ENCODE data around the gene SUPT5H.

The SUPT5H gene

DNA sequence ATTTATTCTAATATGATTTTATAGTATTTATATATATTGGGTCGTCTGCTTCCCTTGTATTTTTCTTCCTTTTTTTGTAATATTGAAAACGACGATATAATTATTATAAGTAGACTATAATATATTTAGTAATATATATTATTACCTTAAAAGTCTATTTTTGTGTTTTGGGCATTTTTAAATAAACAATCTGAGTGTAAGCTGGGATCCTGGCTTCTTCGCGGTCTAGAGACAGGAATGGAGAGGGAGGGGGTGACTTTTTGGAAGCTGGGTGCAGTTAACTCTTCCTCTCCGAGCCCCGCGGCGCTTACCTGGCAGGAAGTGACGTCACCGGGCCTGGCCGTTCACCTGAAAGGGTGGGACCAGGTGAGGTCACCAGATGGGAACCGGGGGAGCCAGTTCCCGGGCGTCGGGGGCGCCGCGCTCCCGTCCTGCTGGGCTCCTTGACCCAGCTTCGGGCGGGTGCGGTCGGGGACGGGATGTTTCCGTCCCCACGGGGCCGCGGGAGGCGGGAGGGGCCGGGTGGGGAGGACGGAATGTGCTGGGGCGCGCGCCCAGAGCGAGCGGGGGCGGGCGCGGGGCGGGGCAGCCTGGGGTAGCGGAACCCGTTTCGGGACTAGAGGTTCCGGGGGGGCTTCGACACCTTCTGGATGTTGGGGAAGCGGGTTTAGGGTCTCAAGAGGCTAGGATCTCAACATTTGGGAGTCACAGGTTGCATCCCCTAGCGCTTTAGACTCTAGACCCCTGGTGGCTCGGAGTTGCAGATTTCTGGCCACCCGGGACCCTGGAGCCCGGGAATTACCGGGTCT, 36.0 kb upstream of the SUPT5H start:
- peak; percentile 65 for DNase-seq (ENCODE audit: low read depth)

DNA sequence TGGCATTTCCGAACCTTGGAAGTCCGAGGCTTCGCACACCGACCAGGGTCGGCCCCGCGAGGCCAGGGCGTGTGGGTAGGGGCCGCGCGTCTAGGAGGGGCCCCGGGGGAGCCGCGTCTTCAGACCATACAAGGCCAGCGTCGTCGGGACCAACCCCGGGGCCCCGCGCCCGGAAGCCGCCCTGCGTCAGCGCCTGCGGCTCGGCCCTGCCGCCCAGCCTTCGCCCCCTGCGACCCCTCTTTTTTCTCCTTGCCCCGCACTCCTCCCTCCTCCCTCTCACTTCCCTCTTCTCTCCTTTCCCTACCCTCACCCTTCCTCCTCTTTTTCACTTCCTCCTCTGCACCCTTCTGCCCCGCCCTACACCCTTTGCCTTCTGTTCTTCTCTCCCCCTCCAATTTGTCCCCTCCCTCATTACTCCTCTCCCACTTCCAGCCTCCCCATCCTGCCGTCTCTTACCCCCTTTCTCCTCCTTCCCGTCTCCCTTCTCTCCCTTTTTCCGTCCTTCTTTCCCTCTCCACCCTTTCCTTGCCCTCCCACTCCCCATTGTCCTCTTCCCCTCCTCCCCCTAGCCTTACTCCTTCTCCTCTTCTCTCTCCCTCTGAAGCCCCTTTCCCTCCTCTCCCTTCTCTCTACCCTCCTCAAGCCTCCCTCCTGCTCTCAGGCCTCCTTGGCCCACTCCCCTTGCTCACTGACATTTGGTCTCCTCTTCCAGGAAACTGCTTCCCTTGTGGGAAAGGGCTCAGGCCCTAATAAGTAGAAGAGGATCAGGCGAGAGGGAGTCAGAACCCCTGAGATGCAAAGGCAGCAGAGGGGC, 35.2 kb upstream of the SUPT5H start:
- DNase-seq (ENCODE audit: low read depth) = no peak

DNA sequence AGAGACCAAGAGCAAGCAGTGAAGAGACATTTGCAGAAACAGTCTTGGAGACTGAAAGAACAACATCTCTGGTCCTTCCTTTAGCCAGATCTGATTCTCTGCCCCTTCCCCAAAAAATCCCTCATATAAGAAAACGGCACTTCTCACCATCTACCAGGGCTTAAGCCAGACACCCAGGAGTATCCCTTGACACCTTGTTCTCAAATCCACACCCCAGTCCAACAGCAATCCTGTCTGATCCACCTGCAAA, 34.6 kb upstream of the SUPT5H start:
- DNase-seq (ENCODE audit: low read depth) = no peak

DNA sequence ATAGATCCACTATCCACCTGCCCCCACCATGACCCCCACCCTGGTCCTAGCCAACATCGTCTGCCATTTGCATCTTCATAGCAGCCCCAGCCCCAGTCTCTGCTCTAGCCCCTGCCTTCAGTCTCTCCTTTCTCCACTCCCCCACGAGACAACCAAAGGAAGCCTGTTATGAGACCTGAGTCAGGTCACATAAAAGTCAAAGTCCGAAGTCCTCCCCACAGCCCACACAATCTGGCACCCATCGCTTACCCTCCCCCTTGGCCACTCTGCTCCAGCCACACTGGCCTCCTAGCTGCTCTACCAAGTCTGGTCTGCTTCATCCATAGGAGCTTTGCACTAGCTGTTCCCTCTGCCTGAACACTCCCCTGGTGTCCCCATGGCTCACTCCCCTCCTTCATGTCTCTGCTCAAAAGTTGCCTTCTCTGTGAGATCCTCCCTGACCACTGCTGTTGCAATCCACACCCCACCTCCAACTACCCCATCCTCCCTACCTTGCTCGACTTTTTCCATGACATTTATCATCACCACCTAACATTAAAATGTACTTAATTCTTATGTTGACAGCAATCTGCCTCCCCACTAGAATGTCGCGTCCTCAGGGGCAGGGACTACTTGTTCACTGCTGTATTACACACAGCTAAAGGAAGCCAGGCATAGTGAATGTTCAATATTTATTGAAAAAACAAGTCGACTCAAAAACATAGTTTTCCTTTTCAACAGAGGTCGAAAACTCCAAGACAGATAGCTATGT, 34.1 kb upstream of the SUPT5H start:
- DNase-seq (ENCODE audit: low read depth) = no peak

DNA sequence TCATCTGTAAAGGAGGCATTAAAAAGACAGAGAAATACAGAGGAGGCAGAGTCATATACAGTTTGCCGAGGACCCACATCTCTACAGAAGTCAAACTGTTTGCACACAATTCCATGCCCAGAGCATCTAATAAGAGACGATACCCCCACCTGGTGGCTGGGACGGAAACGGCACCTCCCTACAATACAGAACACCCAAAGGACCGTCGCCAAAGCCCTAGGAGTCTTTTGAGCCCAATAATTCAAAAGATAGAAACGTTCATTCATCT, 33.6 kb upstream of the SUPT5H start:
- DNase-seq (ENCODE audit: low read depth) = peak; percentile 84

DNA sequence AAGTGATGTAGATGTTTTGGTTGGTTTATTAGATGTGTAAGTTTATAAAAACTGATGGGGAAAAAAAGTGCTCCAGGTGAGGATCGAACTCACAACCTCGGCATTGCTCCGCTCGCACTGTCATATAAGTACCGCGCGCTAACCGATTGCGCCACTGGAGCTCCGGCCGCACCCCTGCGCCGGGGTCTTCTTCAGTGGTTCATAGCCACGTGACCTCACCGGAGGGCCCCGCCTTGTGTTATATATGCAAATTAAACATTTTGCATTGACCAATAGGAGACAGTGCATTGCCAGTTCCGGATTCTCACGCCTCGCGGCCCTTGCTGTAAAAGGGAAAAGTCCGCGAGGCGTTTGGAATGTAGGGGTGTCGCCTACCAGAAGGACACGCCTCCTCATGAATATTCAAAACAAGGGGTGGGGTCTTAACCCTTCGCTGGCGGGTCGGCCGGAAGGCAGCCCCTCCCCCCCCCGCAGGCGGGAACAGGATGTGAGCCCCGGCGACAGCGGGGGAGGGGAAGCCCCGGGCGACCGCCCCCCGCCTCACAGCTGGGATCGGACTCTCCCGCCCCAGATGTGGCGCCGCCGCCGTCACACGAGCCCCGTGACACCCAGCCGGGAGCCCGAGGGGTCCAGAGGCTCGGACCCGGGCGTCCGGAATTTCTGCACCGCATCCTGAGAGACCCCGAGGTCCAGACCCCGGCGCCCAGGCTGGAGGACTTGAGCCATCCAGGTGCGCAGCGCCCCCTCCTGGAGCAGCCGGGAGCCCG, 33.1 kb upstream of the SUPT5H start, which contains the start of gene PLEKHG2:
Gene PLEKHG2, plus strand, starts transcription at position 570 of the 767 bp plus-strand sequence. CDS start 1,418 bp downstream, outside the sequence.
- DNase-seq (ENCODE audit: low read depth) = peak; percentile 93

DNA sequence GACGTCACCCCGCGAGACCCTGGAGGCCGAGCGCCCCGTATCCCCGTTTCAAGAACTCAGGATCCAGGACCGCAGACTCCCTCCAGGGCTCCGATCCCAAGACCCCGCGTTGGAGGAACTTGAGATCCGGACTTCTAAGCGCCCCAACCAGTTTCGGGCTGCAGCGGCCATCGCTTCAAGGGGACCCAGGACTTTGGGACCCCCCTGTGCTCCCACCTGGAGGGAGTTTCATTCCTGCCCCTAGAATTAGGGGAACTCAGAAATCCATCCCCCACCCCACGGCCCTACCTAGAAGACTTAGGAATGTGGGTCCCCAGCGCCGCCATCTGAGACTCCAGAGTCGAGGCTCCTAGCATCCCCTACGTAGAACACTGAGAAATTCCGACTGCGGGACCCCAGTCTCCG, 32.5 kb upstream of the SUPT5H start:
- DNase-seq (ENCODE audit: low read depth) = no peak

DNA sequence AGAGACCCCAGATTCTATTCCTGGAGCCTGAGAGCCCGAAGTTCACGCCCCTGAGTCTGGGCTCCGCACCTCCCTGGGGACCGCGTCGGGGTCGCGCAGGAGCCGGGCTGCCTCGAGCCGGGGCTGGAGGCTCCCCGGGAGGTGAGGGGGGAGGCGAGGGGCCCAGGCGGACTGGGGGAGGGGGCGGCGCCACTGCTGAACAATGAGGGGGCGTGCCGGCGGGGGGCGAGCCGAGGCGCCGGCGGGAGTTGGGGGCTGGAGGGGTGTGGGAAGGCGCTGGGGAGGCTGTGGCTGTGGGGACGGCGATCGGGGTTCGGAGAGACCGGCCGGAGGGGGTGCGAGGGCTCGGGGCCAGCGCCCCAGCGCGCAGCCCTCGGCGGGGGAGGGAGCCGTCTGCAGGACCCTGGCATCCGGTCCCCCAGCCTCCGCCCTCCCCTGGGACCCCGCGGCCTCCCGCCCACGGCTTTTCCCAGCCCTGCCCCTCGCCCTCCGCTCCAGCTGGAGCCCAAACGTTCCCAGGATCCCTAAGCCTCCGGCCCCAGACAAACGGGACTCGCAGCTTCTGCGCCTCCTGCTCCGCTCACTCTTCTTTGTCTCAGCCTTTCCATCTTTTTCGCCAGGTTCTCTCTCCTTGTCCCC, 32.0 kb upstream of the SUPT5H start:
- no peak for DNase-seq (ENCODE audit: low read depth)

DNA sequence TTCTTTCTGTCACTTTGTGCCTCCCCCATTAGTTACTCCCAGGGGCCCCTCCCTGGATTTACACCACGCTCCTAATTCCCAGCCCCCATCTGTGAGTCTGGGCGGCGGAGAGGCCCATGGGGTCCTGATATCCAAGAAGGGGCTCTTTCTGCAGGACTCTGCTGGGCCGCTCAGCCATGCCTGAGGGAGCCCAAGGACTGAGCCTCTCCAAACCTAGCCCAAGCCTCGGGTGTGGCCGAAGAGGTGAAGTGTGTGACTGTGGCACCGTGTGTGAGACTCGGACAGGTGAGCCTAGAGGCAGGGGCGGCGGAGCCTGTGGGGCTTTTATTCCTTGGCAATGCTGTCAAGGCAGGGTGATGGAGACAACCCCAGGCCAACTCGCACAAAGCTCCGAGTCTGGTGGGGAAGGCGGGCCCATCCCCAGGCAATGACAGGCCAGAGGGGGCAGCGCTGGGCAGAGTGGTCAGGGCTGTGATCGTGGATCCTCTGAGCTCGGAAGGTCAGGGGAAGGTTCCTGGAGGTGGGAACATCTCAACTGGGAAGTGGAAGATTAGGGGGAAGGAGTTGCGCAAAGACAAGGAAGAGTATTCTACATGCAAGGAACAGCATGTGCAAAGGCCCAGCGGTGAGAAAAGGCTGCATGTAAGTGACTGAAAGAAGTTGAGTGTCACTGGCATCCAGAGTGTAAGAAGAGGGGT, 31.3 kb upstream of the SUPT5H start:
- no peak for DNase-seq (ENCODE audit: low read depth)

DNA sequence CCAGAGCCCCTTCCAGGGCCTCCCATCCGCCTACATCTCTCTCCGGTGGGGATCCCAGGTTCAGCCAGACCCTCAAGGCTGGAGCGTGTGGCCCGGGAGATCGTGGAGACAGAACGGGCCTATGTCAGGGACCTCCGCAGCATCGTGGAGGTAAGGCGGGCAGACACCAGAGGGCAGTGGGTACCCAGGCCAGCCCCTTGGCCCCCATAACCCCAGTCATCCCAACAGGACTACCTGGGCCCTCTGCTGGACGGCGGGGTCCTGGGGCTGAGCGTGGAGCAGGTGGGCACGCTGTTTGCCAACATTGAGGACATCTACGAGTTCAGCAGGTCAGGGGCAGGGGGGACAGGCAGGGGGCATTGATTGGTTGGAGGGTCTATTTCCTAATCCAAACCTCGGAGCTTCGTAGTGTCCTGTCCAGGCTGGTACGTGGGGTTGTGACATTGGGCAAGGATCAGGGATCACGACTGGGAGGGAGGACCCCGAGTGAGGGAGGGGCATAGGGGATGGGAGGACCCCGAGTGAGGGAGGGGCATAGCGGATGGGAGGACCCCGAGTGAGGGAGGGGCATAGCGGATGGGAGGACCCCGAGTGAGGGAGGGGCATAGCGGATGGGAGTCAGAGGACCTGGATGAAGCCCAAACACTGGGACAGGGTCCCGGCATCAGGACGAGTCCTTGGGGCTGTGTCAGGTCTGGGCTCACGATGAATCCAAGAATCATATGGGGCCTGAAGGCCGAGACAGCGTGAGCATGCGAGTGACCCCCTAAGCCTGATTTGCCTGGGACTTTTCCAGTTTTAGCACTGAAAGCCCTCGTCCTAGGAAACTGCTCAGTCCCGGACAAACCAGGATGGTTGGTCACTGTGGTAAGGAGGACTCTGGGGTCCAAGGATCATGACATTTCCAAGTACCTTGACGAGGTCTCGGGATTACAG, 30.0 kb upstream of the SUPT5H start:
- no peak for DNase-seq (ENCODE audit: low read depth)

DNA sequence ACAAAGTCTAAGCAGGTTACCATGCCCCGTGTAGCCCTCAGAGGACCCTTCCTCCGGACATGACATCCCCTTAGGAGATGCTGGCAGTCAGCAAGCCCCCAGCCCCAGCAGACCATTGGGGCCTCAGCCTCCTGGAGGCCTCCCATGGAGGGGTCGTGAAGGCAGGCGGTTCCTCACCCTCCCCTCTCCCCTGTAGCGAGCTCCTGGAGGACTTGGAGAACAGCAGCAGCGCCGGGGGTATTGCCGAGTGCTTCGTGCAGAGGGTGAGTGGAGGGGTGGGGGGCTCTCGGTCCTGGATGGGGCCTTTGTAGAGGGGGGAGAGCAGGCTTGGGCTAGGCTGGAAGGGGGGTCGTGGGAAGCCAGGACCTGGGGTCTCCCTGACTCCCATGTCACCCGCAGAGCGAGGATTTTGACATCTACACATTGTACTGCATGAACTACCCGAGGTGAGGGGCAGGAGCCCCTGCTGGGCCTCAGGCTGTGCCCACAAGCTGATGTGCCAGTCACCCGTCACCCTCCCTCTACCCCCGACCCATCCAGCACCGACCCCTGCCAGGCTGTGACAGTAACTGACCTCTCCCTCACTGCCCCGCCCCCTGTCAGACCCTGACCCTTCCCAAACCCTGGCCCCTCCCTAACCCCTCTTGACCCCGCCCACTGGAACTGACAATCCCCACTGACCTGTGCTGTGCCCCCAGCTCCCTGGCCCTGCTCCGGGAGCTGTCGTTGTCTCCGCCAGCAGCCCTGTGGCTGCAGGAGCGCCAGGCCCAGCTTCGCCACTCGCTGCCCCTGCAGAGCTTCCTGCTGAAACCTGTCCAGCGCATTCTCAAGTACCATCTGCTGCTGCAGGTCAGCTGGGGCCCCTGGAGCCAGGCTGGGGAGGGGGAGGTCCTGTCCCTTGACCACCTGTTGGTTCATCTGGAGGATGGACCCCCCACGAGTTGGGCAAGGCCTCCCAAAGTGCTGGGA, 28.9 kb upstream of the SUPT5H start:
- DNase-seq (ENCODE audit: low read depth) = no peak

DNA sequence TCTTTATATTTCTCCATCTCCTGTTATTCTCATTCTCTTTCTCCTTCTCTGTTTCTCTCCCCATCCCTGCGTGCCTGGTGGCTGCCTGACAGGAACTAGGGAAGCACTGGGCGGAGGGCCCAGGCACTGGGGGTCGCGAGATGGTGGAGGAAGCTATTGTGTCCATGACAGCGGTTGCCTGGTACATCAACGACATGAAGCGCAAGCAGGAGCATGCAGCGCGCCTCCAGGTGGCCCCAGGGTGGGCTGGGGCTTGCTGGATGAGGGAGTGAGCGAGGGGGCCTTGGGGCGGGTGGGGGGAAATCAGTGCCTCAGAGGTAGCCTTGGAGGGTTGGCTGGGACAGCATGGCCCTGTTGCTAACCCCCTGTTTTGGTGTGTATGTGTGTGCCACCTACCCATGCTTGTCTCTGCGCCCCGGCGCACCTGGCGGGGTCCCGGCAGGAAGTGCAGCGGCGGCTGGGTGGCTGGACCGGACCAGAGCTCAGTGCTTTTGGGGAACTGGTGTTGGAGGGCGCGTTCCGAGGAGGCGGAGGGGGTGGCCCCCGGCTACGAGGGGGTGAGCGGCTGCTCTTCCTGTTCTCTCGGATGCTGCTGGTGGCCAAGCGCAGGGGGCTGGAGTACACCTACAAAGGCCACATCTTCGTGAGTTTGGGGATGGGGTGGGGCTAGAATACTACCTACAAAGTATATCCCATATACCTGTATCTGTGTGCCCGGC, 27.8 kb upstream of the SUPT5H start:
- no peak for DNase-seq (ENCODE audit: low read depth)

DNA sequence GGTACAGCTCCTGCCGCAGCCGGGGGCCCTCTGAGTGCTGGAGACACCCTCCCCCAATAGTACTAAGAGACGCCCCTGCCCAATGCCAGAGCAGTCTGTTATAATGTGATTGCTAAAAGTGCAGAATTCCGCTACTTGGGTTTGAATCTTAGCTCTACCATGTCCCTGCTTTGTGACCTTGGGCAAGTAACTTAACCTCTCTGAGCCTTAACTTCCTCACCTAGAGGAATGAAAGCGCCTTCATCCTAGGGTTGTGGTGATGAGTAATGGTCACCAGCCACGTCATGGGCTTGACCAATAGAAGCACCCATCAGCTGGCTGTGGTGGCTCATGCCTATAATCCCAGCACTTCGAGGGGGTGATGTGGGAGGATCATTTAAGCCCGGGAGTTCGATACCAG, 26.4 kb upstream of the SUPT5H start:
- no peak for DNase-seq (ENCODE audit: low read depth)

DNA sequence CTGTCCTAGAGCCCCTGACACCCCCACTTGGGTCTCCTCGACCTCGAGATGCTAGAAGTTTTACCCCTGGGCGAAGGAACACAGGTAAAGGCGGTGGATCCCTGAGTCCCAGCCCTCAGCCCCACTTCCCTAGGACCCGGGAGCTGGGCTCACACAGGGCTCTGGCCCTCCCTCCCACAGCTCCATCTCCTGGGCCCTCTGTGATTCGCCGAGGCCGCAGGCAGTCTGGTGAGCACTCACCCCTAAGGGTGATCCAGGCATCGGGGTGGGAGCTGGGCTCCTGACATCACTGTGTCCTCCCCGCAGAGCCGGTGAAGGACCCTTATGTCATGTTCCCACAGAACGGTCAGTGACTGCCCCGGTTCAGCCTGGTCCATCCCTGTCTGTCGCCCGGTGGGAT, 24.6 kb upstream of the SUPT5H start:
- no peak for DNase-seq (ENCODE audit: low read depth)

DNA sequence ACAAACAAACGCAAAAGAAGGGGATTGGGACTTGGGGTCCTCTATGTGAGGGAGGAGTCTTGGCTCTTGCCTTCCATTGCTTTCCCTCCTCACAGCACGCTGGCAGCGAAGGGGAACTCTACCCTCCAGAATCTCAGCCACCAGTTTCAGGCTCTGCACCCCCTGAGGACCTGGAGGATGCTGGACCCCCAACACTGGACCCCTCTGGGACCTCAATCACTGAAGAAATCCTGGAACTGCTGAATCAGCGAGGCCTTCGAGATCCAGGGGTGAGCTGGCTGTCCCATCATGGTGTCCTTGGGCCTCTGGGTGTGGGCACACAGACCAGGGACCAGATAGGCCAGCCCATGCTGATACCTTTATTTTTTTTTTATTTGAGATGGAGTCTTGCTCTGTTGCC, 23.4 kb upstream of the SUPT5H start:
- no peak for DNase-seq (ENCODE audit: low read depth)

DNA sequence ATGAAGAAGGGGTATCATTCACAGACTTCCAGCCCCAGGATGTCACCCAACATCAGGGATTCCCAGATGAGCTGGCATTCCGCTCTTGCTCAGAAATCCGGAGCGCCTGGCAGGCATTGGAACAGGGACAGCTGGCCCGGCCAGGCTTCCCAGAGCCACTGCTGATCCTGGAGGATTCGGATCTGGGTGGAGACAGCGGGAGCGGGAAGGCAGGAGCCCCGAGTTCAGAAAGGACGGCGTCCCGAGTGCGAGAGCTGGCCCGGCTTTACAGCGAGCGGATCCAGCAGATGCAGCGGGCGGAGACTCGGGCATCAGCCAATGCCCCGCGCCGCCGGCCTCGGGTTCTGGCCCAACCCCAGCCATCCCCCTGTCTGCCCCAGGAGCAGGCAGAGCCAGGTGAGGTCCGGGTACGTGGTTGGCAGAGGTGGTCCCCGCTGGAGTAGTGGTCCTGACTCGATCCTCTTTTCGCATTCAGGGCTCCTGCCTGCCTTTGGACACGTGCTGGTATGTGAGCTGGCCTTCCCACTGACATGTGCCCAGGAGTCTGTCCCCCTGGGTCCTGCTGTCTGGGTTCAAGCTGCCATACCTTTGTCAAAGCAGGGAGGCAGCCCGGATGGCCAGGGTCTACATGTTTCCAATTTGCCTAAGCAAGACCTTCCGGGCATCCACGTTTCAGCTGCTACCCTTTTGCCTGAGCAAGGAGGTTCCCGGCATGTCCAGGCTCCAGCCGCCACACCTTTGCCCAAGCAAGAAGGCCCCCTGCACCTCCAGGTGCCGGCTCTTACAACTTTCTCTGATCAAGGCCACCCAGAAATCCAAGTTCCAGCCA, 21.9 kb upstream of the SUPT5H start:
- DNase-seq (ENCODE audit: low read depth) = no peak

DNA sequence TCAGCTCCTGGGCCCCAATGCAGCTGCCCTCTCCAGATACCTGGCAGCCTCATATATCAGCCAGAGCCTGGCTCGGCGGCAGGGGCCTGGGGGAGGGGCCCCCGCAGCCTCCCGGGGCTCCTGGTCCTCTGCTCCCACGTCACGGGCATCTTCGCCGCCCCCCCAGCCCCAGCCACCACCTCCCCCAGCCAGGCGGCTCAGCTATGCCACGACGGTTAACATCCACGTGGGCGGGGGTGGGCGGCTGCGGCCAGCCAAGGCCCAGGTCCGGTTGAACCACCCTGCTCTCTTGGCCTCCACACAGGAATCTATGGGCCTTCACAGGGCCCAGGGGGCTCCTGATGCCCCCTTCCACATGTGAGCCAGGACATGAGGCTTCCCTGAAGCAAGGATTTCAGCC, 20.4 kb upstream of the SUPT5H start:
- DNase-seq (ENCODE audit: low read depth) = no peak
